Esophagus muscularis mucosa (tissue), 4 donors: ENCODE data around the gene HOMEZ.

Source experiments
- CTCF ChIP-seq, 3 experiments: fragments of 200-600 bp in 2 of 3; fragments of 450-650 bp in 1 of 3; sonication (generic) in 2 of 3; IDR thresholded peaks; one replicate each; pipeline ENCODE4 v1.5.1; 2017 to 2019; ENCODE audit warnings: antibody characterized with exemption in 3 of 3, mild to moderate bottlenecking in 2 of 3, moderate library complexity in 1 of 3
- EP300 ChIP-seq: sonication (generic); formaldehyde crosslinking; IDR thresholded peaks from one replicate; pipeline ENCODE4 v1.6.1; 2017; ENCODE audit warnings: antibody characterized with exemption
- POLR2A ChIP-seq: fragments of 450-650 bp; IDR thresholded peaks from one replicate; pipeline ENCODE4 v1.6.1; 2017; ENCODE audit warnings: antibody characterized with exemption, moderate library complexity, mild to moderate bottlenecking, low read depth
- POLR2AphosphoS5 ChIP-seq, 2 donors: sonication (generic); formaldehyde crosslinking; IDR thresholded peaks; one replicate each; pipeline ENCODE4 v1.6.1; 2017; ENCODE audit warnings: antibody characterized with exemption in 2 of 2

GRCh38 chr14:23242076-23242475, 43.9 kb downstream of the HOMEZ start:
- TF ChIP-seq CTCF (IDR thresholded peaks at IDR 0.05) (no peak), EP300 (no peak), POLR2A (no peak), POLR2AphosphoS5 (IDR thresholded peaks at IDR 0.05) (no peak)
